Activated CD4-positive, alpha-beta T cell treated with anti-CD3 and anti-CD28 coated beads, Interleukin-2, amount 10 ng/mL, durations not matched to agents 24 days and 14 days (primary cell): ENCODE data around the gene CSNK1D. TPM values are rescaled to one million over a fixed set of nuclear protein-coding genes. Genes with fewer than 3 reads are reported as not detected.

Source experiments
- DNase-seq: peaks from one replicate; pipeline ENCODE4 v3.0.0; 2022
- H3K27ac Mint-ChIP-seq: one replicate; pipeline ENCODE4 v1.8.0; 2022; ENCODE audit warnings: mild to moderate bottlenecking, mixed read lengths
- H3K27me3 Mint-ChIP-seq: one replicate; pipeline ENCODE4 v1.8.0; 2022; ENCODE audit warnings: mixed read lengths
- H3K36me3 Mint-ChIP-seq: one replicate; pipeline ENCODE4 v1.8.0; 2022; ENCODE audit warnings: low read depth, mild to moderate bottlenecking, mixed read lengths
- H3K4me1 Mint-ChIP-seq: one replicate; pipeline ENCODE4 v1.8.0; 2021; ENCODE audit warnings: mixed read lengths
- H3K4me3 Mint-ChIP-seq: one replicate; pipeline ENCODE4 v1.8.0; 2022; ENCODE audit warnings: mild to moderate bottlenecking, moderate library complexity, mixed read lengths
- H3K9me3 Mint-ChIP-seq: one replicate; pipeline ENCODE4 v1.8.0; 2021; ENCODE audit warnings: mixed read lengths
- intact Hi-C: fragments of 100-400 bp; cut with micrococcal nuclease; formaldehyde crosslinking; loops from one replicate; pipeline ENCODE4 v1.15.1; 2023
- total RNA-seq: library from RNA; stranded (reverse); gene quantifications from 2 replicates; pipeline ENCODE4 v1.2.3, GENCODE V29; 2022

Gene CSNK1D
- total RNA-seq, 1 donor from 2014 or later, result 146 TPM

DNA sequence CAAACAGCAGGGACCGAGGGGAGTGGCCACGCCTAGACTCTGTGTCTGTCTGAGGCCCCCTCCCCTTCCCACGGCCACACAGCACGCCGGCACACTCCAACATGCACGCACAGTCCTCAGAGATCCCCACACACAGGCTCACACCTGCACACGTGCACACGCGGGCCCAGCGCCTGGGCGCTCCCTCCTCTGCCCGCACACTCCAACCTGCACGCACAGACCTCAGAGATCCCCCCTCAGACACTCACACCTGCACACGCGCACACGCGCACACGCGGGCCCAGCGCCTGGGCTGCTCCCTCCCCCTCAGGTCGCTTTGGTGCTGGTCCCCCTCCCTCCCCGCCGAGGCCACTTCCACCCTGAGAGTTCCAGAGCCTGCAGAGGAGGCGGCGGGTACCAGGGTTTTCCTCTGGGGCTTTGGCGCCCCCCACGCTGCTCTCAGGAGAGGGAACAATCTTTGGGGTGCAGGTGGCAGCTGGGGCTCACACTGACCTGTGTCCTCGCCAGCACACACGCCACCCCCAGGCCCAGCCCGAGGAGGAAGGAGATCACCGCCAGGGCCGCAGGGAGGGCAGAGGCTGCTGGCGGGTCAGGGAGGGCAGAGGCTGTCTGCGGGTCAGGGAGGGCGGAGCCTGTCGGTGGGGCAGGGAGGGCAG, 42.3 kb upstream of the CSNK1D start:
- Mint-ChIP-seq H3K27ac (no peak overlapping the region), H3K4me3 (no peak overlapping the region), H3K36me3 (peaks cover 31% of the 10 kb centered on the region), H3K27me3 (no peaks in the 10 kb centered on the region), H3K4me1 (peaks cover 18% of the 10 kb centered on the region), H3K9me3 (no peaks in the 10 kb centered on the region)
- peak; percentile 84 for DNase-seq
- intact Hi-C loops, result no loop called here

DNA sequence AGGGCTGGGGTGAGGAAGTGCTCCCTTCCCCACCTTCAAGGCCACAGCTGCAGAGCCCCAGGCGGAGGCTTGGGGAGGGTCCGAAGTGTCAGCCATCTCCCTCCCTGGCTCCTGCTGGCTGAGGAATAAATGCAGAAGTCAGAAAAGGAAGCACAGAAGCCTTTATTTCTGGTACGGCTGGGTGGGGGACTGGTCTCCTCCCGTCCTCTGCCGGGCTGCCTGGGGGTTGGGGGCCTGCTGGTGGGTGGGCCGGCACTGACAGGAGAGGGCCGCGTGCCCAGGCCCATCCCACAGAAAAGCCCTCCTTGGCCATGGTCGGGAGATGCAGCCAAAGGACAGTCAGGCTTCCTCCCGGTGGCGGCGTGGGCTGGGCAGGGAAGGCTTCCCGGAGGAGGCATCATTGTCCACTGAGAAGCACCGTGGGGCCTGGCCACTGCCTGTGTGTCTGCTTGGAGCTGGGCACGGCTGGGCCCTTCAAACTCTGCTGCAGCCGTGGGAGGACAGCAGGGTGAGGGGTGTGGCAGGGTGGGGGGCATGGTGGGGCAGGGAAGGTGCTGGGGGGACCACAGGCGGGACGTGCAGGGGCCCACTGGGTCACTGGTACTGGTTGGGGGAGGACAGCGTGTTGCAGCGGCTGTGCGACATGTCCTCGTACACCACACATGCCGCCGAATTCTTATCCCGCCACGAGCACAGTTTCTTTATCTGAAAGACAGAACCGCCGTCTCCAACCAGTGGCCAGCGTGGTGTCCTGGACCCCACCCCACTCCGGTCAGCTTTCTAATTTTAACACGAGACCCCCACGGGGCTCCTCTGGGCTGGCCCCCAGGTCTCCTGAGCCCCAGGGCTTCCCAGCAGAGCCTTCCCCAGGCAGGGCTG, 41.5 kb upstream of the CSNK1D start:
- H3K9me3 Mint-ChIP-seq, result no peaks in the 10 kb centered on the region
- no peak overlapping the region for H3K4me3 Mint-ChIP-seq
- DNase-seq, result no peak
- H3K4me1 Mint-ChIP-seq, result peaks cover 12% of the 10 kb centered on the region
- intact Hi-C loops, result no loop called here
- H3K27ac Mint-ChIP-seq, result no peak overlapping the region
- H3K27me3 Mint-ChIP-seq, result no peaks in the 10 kb centered on the region
- peaks cover 31% of the 10 kb centered on the region for H3K36me3 Mint-ChIP-seq

DNA sequence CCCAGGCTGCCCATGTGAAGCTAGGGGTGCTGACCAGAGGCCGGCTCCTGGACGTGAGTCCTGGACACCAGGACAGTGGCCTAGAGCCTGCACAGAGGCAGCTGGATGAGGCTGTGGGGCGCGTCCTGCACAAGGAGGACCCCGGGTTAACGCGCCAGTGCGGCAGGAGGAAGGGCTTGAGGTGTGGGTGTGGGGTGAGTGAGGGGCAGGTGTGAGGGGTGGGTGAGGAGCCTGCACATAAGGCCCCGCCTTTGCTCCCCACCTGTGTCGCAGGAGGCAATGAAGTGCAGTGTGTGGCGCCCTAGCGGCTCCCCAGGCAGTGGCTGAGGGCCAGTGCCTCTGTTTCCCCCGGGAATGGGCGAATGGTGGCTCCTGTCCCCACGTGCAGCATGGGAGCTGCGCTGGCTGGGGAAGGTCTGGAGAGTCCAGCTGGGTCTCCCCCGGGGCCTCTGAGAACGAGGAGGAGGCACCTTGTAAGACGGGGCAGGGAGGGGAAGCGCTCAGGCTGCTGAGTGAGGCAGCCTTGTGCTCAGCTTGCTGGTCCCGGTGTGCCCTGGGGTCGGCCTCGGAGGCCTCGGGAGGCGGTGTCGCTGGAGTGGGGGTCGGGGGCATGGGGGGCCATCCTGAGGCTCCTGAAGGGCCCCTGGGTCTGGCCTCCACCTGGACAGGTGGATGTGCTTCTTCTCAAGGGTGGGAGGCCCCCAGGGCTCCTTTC, 40.7 kb upstream of the CSNK1D start:
- Mint-ChIP-seq H3K9me3 (no peaks in the 10 kb centered on the region), H3K27me3 (no peaks in the 10 kb centered on the region), H3K27ac (peak overlapping the region; percentile 72), H3K36me3 (peaks cover 31% of the 10 kb centered on the region), H3K4me3 (peak overlapping the region; percentile 68), H3K4me1 (peaks cover 10% of the 10 kb centered on the region)
- intact Hi-C loops, result no loop called here
- no peak for DNase-seq

DNA sequence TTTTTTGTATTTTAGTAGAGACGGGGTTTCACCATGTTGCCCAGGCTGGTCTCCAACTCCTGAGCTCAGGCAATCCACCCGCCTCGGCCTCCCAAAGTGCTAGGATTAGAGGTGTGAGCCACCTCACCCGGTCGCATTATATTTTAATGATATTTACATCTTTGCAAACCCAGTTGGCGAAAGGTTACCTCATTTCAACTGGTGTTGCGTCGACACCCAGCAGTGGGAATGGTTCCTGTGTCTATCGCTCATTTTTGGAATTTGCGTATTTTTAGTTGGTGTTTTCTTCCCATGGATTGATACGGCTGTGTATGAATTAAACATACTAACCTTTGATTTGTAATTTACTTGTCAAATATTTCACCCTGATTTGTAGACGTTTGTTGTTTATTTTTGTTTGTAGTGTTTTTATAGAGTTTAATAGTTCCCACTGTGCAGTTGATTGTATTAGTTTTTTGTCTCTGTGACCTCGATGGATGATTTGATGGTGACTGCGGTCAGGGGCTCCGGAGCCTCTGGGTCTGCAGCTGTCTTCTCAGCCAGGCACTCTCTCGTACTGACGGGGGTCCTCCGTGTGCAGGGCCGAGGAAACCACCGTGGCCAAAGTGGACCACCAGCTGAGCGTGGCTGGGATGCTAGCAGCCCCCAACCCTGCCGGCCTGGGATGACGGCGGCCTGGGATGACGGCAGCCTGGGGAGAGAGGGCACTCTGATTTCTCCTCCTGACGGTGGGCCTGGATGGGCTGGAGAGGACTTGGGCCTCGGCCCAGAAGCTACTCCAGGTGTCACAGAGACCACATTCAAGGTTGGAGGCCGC, 39.9 kb upstream of the CSNK1D start:
- intact Hi-C loops, result no loop called here
- Mint-ChIP-seq H3K4me3 (peak overlapping the region; percentile 68), H3K27me3 (no peaks in the 10 kb centered on the region), H3K27ac (peak overlapping the region; percentile 34), H3K36me3 (peaks cover 31% of the 10 kb centered on the region), H3K4me1 (peaks cover 12% of the 10 kb centered on the region), H3K9me3 (no peaks in the 10 kb centered on the region)
- no peak for DNase-seq

DNA sequence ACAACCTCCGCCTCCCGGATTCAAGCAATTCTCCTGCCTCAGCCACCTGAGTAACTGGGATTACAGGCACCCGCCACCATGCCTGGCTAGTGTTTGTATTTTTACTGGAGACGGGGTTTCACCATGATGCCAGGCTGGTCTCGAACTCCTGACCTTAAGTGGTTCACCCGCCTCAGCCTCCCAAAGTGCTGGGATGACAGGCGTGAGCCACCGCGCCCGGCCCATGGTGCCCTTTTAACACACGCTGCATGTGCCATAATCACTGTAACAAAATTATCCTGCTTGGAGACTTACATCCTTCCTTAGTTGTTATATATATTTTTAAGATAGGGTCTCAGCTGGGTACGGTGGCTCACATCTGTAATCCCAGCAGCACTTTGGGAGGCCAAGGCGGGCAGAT, 38.5 kb upstream of the CSNK1D start:
- Mint-ChIP-seq H3K4me1 (peaks cover 16% of the 10 kb centered on the region), H3K4me3 (no peak overlapping the region), H3K9me3 (no peaks in the 10 kb centered on the region), H3K27ac (no peak overlapping the region), H3K36me3 (peaks cover 32% of the 10 kb centered on the region), H3K27me3 (peaks cover 4% of the 10 kb centered on the region)
- DNase-seq, result no peak
- intact Hi-C loops, result no loop called here

DNA sequence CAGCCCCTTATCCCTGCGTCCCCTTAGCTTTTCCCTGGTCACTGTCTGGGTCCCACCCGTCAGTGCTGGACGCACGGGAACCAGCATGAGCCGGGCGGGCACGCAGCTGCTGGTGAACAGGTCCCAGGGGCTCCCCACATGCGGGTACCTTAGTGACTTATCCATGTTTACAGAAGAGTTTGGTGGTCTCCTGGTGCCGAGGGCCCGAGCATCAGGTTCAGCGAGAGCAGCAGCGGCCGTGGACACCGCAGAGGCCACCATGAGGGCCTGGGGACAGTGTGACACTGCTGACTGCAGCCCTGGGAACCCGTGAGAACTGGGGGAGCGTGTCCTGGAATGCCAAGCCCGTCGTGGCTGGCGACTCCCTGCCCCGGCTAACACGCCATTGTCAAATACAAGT, 37.4 kb upstream of the CSNK1D start:
- DNase-seq, result no peak
- Mint-ChIP-seq H3K27ac (no peak overlapping the region), H3K9me3 (no peaks in the 10 kb centered on the region), H3K4me3 (no peak overlapping the region), H3K4me1 (peaks cover 22% of the 10 kb centered on the region), H3K36me3 (peaks cover 24% of the 10 kb centered on the region), H3K27me3 (peaks cover 4% of the 10 kb centered on the region)
- intact Hi-C loops, result no loop called here

DNA sequence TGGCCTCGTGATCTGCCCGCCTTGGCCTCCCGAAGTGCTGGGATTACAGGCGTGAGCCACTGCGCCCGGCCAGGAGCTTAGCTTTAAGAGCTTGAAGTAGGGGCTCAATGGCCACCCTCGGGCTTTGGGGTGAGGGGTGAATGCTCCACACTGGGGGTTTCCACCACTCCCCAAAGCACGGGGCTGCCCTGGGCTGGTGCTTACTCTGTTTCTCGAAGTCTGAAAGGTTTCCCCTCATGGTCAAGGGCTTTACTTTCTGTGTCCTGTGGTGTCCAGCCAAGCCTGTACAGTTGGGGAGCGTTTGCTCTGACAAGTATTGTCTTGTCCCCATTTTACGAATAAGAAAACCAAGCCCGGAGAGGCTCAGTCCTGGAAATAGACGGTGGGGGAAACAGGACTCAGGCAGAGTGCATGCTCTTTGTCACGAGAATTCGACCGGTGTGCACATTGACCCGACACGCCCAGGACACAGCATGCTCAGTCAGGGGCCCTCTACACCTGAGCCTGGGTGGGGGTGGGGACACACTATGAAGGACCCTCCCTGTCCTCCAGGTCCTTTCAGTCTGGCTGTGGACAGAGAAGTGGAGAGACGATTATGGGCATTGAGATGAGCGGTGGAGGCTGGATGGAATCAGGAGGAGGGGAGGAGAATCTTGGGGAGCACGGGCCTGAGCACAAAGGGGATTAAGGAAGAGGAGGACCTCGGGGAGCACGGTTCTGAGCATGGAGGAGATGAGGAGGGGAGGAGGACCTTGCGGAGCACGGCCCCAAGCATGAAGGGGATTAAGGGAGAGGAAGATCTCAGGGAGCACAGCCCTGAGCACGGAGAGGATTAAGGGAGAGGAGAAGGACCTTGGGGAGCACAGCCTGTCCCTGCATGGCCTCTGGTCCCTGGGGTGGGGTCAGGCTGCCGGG, 36.4 kb upstream of the CSNK1D start:
- H3K4me1 Mint-ChIP-seq, result peaks cover 23% of the 10 kb centered on the region
- no peak overlapping the region for H3K27ac Mint-ChIP-seq
- H3K27me3 Mint-ChIP-seq, result peaks cover 4% of the 10 kb centered on the region
- intact Hi-C loops, result no loop called here
- H3K36me3 Mint-ChIP-seq, result peaks cover 16% of the 10 kb centered on the region
- H3K9me3 Mint-ChIP-seq, result no peaks in the 10 kb centered on the region
- H3K4me3 Mint-ChIP-seq, result no peak overlapping the region
- DNase-seq, result no peak

DNA sequence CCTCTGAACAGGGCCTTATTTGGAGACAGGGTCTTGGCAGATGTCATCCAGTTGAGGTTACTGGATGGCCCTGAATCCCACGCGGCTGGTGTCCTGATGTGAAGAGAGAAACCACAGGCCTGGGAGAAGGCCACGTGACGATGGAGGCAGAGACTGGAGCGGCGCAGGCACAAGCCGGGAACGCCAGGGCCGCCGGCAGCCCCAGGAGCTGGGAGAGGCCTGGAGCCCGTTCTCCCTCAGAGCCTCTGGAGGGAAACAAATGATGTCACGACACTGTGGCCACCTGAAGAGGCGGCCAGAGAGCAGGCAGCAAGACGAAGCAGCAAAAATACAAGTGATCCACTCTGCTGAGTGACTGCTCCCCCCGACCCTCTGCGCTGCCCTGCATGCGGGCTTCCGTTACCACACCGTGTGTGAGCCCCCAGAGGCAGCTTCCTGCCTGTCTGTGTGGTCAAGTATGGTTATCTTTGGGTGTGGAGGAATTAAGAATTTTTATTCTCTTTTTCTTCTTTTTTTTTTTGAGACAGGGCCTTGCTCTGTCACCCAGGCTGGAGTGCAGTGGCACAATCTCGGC, 32.3 kb upstream of the CSNK1D start:
- H3K27me3 Mint-ChIP-seq, result peaks cover 4% of the 10 kb centered on the region
- peaks cover 39% of the 10 kb centered on the region for H3K4me1 Mint-ChIP-seq
- H3K4me3 Mint-ChIP-seq, result peak overlapping the region; percentile 30
- peaks cover 3% of the 10 kb centered on the region for H3K36me3 Mint-ChIP-seq
- no peak for DNase-seq
- H3K27ac Mint-ChIP-seq, result peak overlapping the region; percentile 92
- intact Hi-C loops, result loop anchor here (1.0 kb wide), 2 partner anchors 9 to 15 kb away; no protein-coding TSS in a partner anchor
- H3K9me3 Mint-ChIP-seq, result no peaks in the 10 kb centered on the region

DNA sequence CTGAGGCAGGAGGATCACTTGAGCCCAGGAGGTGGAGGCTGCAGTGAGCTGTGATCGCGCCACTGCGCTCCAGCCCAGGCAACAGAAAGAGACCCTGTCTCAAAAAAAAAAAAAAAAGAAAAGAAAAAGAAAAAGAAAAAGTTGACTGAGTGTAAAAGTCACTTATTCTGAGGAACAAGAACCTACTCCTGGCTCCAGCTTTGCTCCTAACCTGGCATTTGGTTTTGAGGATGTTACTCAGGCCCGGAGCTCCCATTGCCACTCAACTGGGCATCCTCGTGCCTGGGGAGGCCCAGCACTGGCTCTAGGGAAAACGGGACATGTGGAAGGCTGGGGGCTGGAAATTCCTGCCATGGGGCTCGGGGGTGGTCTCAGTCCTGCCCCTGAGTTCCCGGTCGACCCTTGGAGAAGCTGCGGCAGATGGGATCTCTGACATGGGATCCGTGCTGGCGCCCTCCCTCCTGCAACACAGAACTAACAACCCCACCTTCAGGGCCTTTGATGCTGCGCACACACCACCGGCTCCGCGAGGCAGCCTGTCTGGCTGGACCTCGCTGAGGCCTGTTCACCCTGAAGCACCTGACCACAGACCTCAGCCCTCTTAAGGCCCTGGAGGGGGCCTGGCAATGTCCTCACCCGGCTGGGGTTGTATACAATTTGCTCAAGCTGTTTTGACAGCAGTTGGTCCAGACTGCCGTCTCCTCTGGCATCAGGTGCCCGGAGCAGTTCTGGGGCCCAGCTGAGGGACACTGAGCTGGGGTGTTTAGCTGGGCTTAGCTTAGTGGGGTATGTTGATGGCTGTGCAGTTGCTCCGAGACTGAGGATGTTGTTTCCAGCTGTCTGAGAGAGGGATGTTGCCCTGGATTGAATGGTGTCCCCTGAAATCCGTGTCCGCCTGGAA, 31.6 kb upstream of the CSNK1D start:
- Mint-ChIP-seq H3K9me3 (no peaks in the 10 kb centered on the region), H3K27ac (peak overlapping the region; percentile 83), H3K27me3 (peaks cover 4% of the 10 kb centered on the region), H3K36me3 (peaks cover 3% of the 10 kb centered on the region), H3K4me1 (peaks cover 45% of the 10 kb centered on the region), H3K4me3 (peak overlapping the region; percentile 30)
- intact Hi-C loops, result no loop called here
- no peak for DNase-seq

DNA sequence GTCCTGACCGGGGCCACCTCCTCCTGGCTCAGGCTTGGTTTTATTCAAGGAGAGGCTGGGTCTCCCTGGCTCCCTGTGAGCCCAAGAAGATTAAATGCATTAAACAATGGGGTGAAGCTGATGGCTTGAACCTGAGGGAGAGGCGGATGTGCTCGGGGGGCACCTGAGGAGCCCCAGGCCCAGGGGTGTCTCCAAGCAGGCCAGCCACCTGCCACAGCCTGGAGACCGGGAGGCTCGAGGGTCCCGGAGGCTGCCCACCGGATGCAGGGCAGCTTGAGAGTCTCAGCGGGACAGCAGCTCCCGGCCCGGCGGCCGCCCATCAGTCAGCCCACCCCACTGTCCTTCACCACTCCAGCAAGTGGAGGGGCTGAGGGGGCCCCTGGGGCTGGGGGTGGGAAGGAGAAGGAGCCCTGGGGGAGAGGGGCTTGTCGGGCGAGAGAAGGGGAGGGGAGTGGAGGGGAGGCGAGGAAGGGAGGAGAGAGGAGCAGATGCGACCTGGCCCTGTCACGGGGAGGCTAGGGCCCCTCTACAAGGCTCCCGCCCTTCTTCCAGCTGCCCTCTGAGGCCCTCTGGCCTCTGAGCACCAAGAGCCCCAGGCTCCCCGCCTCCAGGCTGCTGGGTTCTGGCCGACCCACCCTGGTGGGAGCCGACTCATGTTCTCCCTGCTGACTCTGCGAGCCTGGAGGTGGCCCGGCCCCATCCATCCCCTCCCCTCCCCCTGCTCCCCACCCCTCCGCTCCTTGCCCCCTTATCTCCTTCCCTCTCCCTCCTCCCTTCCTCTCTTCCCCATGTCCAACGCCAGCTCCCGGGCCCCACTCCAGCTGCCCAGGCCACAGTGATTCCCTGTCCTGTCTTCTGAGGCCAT, 30.7 kb upstream of the CSNK1D start:
- intact Hi-C loops, result no loop called here
- H3K27me3 Mint-ChIP-seq, result peaks cover 4% of the 10 kb centered on the region
- DNase-seq, result no peak
- H3K4me1 Mint-ChIP-seq, result peaks cover 53% of the 10 kb centered on the region
- no peaks in the 10 kb centered on the region for H3K9me3 Mint-ChIP-seq
- H3K4me3 Mint-ChIP-seq, result peak overlapping the region; percentile 92
- peaks cover 3% of the 10 kb centered on the region for H3K36me3 Mint-ChIP-seq
- H3K27ac Mint-ChIP-seq, result peak overlapping the region; percentile 100
